Measurements from ENCODE around the gene HTR1B. TPM values are rescaled to one million over a fixed set of nuclear protein-coding genes. Genes with fewer than 3 reads are reported as not detected.

HTR1B gene
- total RNA-seq, 2 donors from 2014 or later: not detected

DNA sequence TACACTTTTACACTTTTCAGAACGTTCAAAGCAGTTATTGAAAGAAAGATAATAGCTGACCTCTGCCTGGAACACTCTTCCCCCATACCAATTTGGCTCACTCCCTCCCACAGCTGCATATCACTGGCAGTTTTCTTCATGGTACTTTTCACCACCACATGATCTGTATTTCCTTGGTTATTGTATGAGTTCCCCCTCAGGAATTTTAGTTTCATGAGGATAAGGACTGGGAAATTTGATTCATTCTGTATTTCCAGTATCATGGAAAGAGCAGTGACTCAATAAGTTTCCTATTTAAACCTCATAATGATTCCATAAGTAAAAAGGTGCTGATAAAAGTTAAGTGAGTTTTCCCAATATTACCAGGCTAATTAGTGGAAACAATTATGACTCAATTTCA is 16.0 kb downstream of the HTR1B start:
- H3K4me3 Mint-ChIP-seq: no peak overlapping the region
- H3K27ac Mint-ChIP-seq: no peak overlapping the region
- DNase-seq (no peak), ATAC-seq (no peak)
- H3K36me3 Mint-ChIP-seq (ENCODE audit: low read depth): no peaks in the 10 kb centered on the region
- no peaks in the 10 kb centered on the region for H3K4me1 Mint-ChIP-seq
- H3K27me3 Mint-ChIP-seq: no peaks in the 10 kb centered on the region
- H3K9me3 ChIP-seq (ENCODE audit: control insufficient read depth, low read length, poor library complexity, severe bottlenecking): no peaks in the 10 kb centered on the region

DNA sequence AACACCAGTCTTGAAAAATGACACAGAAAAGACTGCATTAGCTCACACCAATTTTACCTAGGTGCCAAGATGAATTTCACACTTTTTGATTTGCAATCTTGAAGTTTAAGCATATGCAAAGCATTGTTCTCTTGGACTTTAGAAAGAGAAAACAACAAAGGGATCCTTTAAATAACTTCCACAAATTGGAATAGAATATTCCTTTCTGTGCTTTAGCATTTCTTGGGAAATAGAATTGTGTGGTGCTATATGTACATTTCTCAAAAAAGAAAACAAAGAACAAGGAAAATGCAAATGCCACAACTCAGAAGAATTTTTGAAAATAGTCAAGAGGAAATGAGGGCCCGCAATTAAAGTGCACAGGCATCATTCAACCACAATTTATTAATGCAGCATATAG is 17.0 kb downstream of the HTR1B start:
- Mint-ChIP-seq H3K36me3 (ENCODE audit: low read depth) (no peaks in the 10 kb centered on the region), H3K27ac (no peak overlapping the region), H3K4me1 (no peaks in the 10 kb centered on the region), H3K4me3 (no peak overlapping the region), H3K27me3 (no peaks in the 10 kb centered on the region)
- no peak for ATAC-seq
- H3K9me3 ChIP-seq (ENCODE audit: control insufficient read depth, low read length, poor library complexity, severe bottlenecking): no peaks in the 10 kb centered on the region
- DNase-seq: no peak

DNA sequence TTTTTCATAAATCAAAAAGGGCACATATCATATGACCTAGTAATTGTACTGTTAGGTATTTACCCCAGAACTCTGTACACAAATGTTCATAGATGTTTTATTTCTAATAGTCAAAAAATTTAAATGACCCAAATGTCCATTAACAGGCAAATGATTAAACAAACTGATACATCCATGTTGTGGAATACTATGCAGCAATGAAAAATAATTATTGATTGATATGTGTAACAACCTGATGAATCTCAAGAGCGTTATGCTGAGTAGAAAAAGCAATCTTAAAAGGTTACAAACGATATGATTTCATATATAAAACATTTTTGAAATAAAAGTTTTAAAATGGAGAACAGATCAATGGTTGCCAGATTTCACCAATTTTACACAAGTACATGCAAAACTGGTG is 18.1 kb downstream of the HTR1B start:
- no peaks in the 10 kb centered on the region for H3K9me3 ChIP-seq (ENCODE audit: control insufficient read depth, low read length, poor library complexity, severe bottlenecking)
- DNase-seq (no peak), ATAC-seq (no peak)
- H3K4me1 Mint-ChIP-seq: no peaks in the 10 kb centered on the region
- no peak overlapping the region for H3K4me3 Mint-ChIP-seq
- no peaks in the 10 kb centered on the region for H3K27me3 Mint-ChIP-seq
- no peaks in the 10 kb centered on the region for H3K36me3 Mint-ChIP-seq (ENCODE audit: low read depth)
- no peak overlapping the region for H3K27ac Mint-ChIP-seq

- H3K27ac Mint-ChIP-seq: no peak overlapping the region
- DNase-seq (no peak), ATAC-seq (no peak)
- no peaks in the 10 kb centered on the region for H3K36me3 Mint-ChIP-seq (ENCODE audit: low read depth)
- no peaks in the 10 kb centered on the region for H3K4me1 Mint-ChIP-seq
- no peak overlapping the region for H3K4me3 Mint-ChIP-seq
- H3K27me3 Mint-ChIP-seq: no peaks in the 10 kb centered on the region
- H3K9me3 ChIP-seq (ENCODE audit: control insufficient read depth, low read length, poor library complexity, severe bottlenecking): no peaks in the 10 kb centered on the region
These were observed 22.9 kb downstream of the HTR1B start for GRCh38 chr6:77440206-77440976.

DNA sequence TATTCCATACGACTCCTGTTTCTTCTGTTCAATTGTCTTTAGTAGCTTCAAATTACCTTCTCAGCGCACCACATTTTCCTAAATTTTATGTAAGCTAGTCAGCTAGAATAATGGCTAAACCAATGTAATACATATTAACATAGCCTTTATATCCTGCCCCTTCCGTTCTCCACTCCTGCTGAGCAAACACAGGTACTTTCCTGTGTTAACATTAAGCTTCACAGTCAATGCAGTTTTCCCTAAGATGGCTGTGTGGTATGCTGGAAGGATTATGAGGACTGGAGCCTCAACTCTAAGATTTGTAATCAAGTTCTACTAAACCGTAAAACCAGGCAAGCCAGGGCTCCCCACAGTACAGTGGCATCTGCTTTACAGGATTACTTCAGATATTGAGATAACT is 29.4 kb downstream of the HTR1B start:
- H3K27me3 Mint-ChIP-seq: no peaks in the 10 kb centered on the region
- H3K27ac Mint-ChIP-seq: no peak overlapping the region
- ATAC-seq (no peak), DNase-seq (no peak)
- H3K36me3 Mint-ChIP-seq (ENCODE audit: low read depth): no peaks in the 10 kb centered on the region
- no peaks in the 10 kb centered on the region for H3K4me1 Mint-ChIP-seq
- peaks cover 3% of the 10 kb centered on the region for H3K9me3 ChIP-seq (ENCODE audit: control insufficient read depth, low read length, poor library complexity, severe bottlenecking)
- no peak overlapping the region for H3K4me3 Mint-ChIP-seq

DNA sequence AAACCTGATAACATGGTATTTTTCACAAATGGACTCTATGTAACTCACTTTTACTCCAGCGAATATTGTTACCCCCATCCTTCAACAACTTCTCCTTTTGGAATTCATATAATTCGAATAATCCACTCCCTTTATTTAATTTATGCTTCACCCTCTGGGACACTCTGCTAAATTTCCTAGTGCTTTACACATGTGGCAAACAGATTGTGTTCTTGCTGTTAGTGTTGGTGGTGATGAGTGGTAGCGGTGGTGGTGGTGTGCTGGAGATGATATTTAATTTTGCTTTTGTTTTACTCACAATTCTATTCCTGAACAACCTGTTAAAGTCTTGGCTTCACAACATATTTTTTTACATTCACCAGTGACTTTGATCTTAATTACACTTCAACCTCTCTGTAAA is 32.8 kb downstream of the HTR1B start:
- no peak overlapping the region for H3K27ac Mint-ChIP-seq
- no peaks in the 10 kb centered on the region for H3K36me3 Mint-ChIP-seq (ENCODE audit: low read depth)
- H3K4me3 Mint-ChIP-seq: no peak overlapping the region
- H3K27me3 Mint-ChIP-seq: no peaks in the 10 kb centered on the region
- peaks cover 3% of the 10 kb centered on the region for H3K9me3 ChIP-seq (ENCODE audit: control insufficient read depth, low read length, poor library complexity, severe bottlenecking)
- ATAC-seq (no peak), DNase-seq (no peak)
- H3K4me1 Mint-ChIP-seq: no peaks in the 10 kb centered on the region

DNA sequence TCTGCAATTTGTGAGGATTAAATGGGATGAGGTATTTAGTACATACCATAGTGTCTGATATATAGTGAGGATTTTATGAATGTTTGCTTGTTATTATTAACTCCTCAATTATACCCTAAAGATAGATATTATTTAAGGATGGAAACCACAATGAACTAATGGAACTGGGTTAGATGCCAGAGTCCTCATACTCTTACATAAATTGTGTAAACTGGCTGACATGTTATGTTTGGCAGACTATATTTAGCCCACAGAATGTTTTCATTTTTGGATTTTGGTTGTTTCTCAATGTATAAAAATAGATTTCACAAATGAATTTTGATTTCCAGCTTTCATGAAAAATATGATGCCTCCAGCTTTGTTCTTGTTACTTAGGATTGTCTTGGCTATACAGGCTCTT is 37.6 kb downstream of the HTR1B start:
- no peaks in the 10 kb centered on the region for H3K36me3 Mint-ChIP-seq (ENCODE audit: low read depth)
- H3K27me3 Mint-ChIP-seq: no peaks in the 10 kb centered on the region
- peaks cover 3% of the 10 kb centered on the region for H3K9me3 ChIP-seq (ENCODE audit: control insufficient read depth, low read length, poor library complexity, severe bottlenecking)
- no peaks in the 10 kb centered on the region for H3K4me1 Mint-ChIP-seq
- ATAC-seq (no peak), DNase-seq (no peak)
- no peak overlapping the region for H3K27ac Mint-ChIP-seq
- no peak overlapping the region for H3K4me3 Mint-ChIP-seq

DNA sequence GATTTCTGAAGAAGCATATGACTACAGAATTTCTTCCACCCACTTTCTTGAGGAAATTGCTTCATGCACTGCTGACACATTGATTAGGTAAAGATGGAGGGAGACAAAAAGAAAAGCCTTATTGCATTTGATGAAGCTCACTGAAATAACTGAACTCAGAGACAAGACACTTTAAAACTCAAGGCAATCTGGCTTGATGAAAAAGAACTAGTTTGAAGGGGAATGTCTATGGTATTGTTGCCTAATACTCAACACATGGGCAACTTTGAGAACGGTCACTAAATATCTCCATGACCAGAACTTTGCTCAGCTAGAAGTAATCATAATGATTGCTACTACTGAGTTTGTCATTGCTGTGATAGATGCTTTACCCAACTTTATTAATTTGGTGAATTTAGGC is 38.1 kb downstream of the HTR1B start:
- Mint-ChIP-seq H3K4me3 (no peak overlapping the region), H3K4me1 (no peaks in the 10 kb centered on the region), H3K27ac (no peak overlapping the region), H3K27me3 (no peaks in the 10 kb centered on the region), H3K36me3 (ENCODE audit: low read depth) (no peaks in the 10 kb centered on the region)
- peaks cover 3% of the 10 kb centered on the region for H3K9me3 ChIP-seq (ENCODE audit: control insufficient read depth, low read length, poor library complexity, severe bottlenecking)
- no peak for ATAC-seq
- DNase-seq: no peak

GRCh38 chr6:77424761-77425160 is 38.5 kb downstream of the HTR1B start:
- H3K36me3 Mint-ChIP-seq (ENCODE audit: low read depth): no peaks in the 10 kb centered on the region

DNA sequence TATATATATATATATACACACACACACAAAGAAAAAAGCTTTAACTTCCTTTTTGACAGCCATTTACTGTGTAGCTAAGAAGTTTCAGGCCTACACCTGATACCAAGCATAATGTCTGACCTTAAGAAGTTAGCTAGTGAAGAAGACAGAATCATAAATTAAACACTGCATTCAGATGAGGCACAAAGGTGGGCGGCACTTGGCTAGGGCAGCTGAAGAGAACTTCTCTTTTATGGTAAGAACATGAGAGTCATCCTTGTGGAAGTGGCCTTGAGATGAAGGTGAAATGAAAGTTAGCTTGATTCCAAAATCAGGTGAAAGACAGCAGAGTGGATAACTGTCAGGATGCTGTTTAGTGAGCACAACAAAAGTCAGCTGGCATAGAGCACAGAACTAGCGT is 46.5 kb downstream of the HTR1B start:
- DNase-seq (no peak), ATAC-seq (no peak)
- Mint-ChIP-seq H3K27ac (no peak overlapping the region), H3K36me3 (ENCODE audit: low read depth) (no peaks in the 10 kb centered on the region), H3K27me3 (no peaks in the 10 kb centered on the region), H3K4me1 (no peaks in the 10 kb centered on the region), H3K4me3 (no peak overlapping the region)
- no peaks in the 10 kb centered on the region for H3K9me3 ChIP-seq (ENCODE audit: control insufficient read depth, low read length, poor library complexity, severe bottlenecking)

More at GRCh38 chr6:77424761-77425160, 38.5 kb downstream of the HTR1B start:
- H3K27me3 Mint-ChIP-seq: no peaks in the 10 kb centered on the region
- ATAC-seq (no peak), DNase-seq (no peak)
- no peaks in the 10 kb centered on the region for H3K9me3 ChIP-seq (ENCODE audit: control insufficient read depth, low read length, poor library complexity, severe bottlenecking)
- no peak overlapping the region for H3K27ac Mint-ChIP-seq
- H3K4me1 Mint-ChIP-seq: no peaks in the 10 kb centered on the region
- H3K4me3 Mint-ChIP-seq: no peak overlapping the region

GRCh38 chr6:77415706-77416105 is 47.6 kb downstream of the HTR1B start:
- Mint-ChIP-seq H3K4me3 (no peak overlapping the region), H3K27me3 (no peaks in the 10 kb centered on the region), H3K27ac (no peak overlapping the region), H3K36me3 (ENCODE audit: low read depth) (no peaks in the 10 kb centered on the region), H3K4me1 (no peaks in the 10 kb centered on the region)
- DNase-seq: no peak
- no peak for ATAC-seq
- H3K9me3 ChIP-seq (ENCODE audit: control insufficient read depth, low read length, poor library complexity, severe bottlenecking): no peaks in the 10 kb centered on the region

Other genes starting within 250 kb of the HTR1B start
- gene MEI4, start 189.5 kb upstream of the HTR1B start, total RNA-seq: under 1 TPM in 1 of 2 donors, not detected in 1; 0.20 TPM